ENCODE results near the gene ZNF467.

DNA sequence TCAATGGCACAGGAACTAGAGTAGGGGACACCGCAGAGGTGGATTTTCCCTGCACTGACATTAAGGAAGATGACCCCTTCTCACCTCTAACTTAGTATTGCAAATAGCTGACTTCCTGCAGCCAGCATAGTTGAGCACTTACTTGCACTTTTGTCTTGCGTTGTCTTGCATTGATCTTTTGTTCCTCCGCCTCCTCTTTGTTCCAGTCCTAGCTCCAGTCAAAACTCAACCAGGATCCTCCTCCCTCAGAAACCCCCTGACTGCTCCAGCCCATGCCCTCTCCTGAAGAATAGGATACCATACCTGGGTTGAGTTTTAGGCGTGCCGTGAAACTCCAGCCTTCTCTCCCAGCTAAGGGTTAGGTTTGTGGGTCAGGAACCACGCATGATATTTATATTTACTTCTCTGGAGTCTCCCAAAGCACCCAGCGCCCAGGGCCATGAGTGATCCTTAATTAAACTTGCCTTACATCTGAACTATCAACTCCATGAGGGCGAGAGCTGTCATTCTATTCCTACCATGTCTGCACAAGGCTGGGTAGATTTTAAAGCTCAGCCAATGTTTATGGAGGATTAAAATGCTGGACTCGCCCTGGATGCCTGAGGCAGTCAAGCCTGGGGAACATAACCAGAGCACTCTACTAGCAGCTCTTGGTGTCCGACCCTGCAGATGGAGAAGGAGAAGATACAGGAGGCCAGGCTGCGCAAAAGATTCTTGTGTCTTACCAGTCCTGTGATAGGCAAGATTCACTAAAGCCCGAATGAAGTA is 14.1 kb downstream of the ZNF467 start:
- TF ChIP-seq ISL1 (CRISPR knock-in tag; IDR thresholded peaks at IDR 0.05) (no peak), ZNF565 (CRISPR knock-in tag; conservative IDR thresholded peaks at IDR 0.05; ENCODE audit: low read depth) (no peak), ZC3H10 (CRISPR knock-in tag; IDR thresholded peaks at IDR 0.05) (no peak)
- TF ChIP-seq, protein P1, sequence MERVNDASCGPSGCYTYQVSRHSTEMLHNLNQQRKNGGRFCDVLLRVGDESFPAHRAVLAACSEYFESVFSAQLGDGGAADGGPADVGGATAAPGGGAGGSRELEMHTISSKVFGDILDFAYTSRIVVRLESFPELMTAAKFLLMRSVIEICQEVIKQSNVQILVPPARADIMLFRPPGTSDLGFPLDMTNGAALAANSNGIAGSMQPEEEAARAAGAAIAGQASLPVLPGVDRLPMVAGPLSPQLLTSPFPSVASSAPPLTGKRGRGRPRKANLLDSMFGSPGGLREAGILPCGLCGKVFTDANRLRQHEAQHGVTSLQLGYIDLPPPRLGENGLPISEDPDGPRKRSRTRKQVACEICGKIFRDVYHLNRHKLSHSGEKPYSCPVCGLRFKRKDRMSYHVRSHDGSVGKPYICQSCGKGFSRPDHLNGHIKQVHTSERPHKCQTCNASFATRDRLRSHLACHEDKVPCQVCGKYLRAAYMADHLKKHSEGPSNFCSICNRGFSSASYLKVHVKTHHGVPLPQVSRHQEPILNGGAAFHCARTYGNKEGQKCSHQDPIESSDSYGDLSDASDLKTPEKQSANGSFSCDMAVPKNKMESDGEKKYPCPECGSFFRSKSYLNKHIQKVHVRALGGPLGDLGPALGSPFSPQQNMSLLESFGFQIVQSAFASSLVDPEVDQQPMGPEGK (CRISPR knock-in tag; IDR thresholded peaks at IDR 0.05; ENCODE audit: borderline replicate concordance), result no peak

All from SK-N-SH treated with all-trans-retinoic acid at 6 μM for 48 hours (cell line).